A673 (cell line): ENCODE measurements around the gene RIF1. TPM values are rescaled to one million over a fixed set of nuclear protein-coding genes. Genes with fewer than 3 reads are reported as not detected.

Experiments used
- BruUV-seq: library from RNA; stranded (reverse); fragments of 400-500 nt; replicated peaks from 2 replicates; lab custom pipeline; 2021; lab: Mats Ljungman, UMichigan
- CTCF ChIA-PET: fragments of 300-600 bp; sonication (Branson Sonifier 250); formaldehyde crosslinking; loops from one replicate; lab custom pipeline; 2022; ENCODE audit warnings: antibody characterized with exemption; lab: Charles Lee
- POLR2A ChIA-PET: fragments of 300-600 bp; sonication (Branson Sonifier 250); formaldehyde crosslinking; loops from one replicate; lab custom pipeline; 2022; ENCODE audit warnings: antibody characterized with exemption; ENCODE audit not compliant: low non-redundant PET; lab: Charles Lee
- DNase-seq: peaks from one replicate; pipeline ENCODE4 v3.0.0-alpha.2; 2015; ENCODE audit warnings: low spot score
- H3K27ac ChIP-seq: fragments of 200-600 bp; sonication (generic); 2 replicates; pipeline ENCODE4 v1.5.1; 2016; ENCODE audit warnings: mixed run types, low read depth, mild to moderate bottlenecking, mixed read lengths, antibody characterized with exemption, low read length; ENCODE audit not compliant: poor library complexity, severe bottlenecking
- H3K27me3 ChIP-seq: fragments of 200-600 bp; sonication (generic); replicated peaks from 2 replicates; pipeline ENCODE4 v1.6.1; 2017; ENCODE audit warnings: mixed run types, low read depth, mild to moderate bottlenecking, mixed read lengths, antibody characterized with exemption, low read length; ENCODE audit not compliant: insufficient read depth, poor library complexity
- H3K36me3 ChIP-seq: fragments of 200-600 bp; sonication (generic); 2 replicates; pipeline ENCODE4 v1.6.1; 2016; ENCODE audit warnings: mixed run types, mild to moderate bottlenecking, mixed read lengths, antibody characterized with exemption, low read length; ENCODE audit not compliant: insufficient read depth, poor library complexity, severe bottlenecking
- H3K4me1 ChIP-seq: fragments of 200-600 bp; sonication (generic); 2 replicates; pipeline ENCODE4 v1.6.1; 2017; ENCODE audit warnings: mixed run types, mild to moderate bottlenecking, mixed read lengths, antibody characterized with exemption, low read length; ENCODE audit not compliant: insufficient read depth, poor library complexity, severe bottlenecking
- H3K4me3 ChIP-seq: fragments of 200-600 bp; sonication (generic); 2 replicates; pipeline ENCODE4 v1.5.1; 2016; ENCODE audit warnings: low read depth, mixed run types, mild to moderate bottlenecking, mixed read lengths, low read length; ENCODE audit not compliant: poor library complexity, severe bottlenecking
- H3K9me3 ChIP-seq: fragments of 200-600 bp; sonication (generic); 2 replicates; pipeline ENCODE4 v1.6.1; 2016; ENCODE audit warnings: mixed run types, low read depth, mild to moderate bottlenecking, mixed read lengths, antibody characterized with exemption, low read length; ENCODE audit not compliant: poor library complexity, severe bottlenecking
- CTCF ChIP-seq: fragments of 300-800, 200-600 bp; sonication (generic); conservative IDR thresholded peaks from 2 replicates; pipeline ENCODE4 v1.5.1; 2017; ENCODE audit warnings: low read depth, mild to moderate bottlenecking, antibody characterized with exemption, low read length, moderate library complexity, mixed read lengths
- EZH2 ChIP-seq: fragments of 200-600 bp; sonication (generic); IDR thresholded peaks from 2 replicates; pipeline ENCODE4 v1.6.1; 2017; ENCODE audit warnings: borderline replicate concordance, low read depth, mild to moderate bottlenecking, mixed read lengths, antibody characterized with exemption, low read length; ENCODE audit not compliant: poor library complexity, severe bottlenecking
- intact Hi-C: fragments of 100-400 bp; cut with micrococcal nuclease; formaldehyde crosslinking; loops from one replicate; pipeline ENCODE4 v1.10.0; 2022; ENCODE audit not compliant: unreplicated experiment
- total RNA-seq: library from RNA; stranded (reverse); gene quantifications from 2 replicates; pipeline ENCODE4 v1.2.3, GENCODE V29; 2021

Gene RIF1
- total RNA-seq, 1 experiment from 2014 or later, result 111 TPM

- DNase-seq, result no peak
- BruUV-seq, result no TSS peak
- no peaks in the 10 kb centered on the region for H3K27me3 ChIP-seq
- H3K27ac ChIP-seq, result no peak overlapping the region
- ChIA-PET CTCF (no interaction called here), POLR2A (no interaction called here)
- peaks cover 27% of the 10 kb centered on the region for H3K4me1 ChIP-seq
- H3K36me3 ChIP-seq, result peaks cover 27% of the 10 kb centered on the region
- intact Hi-C loops, result no loop called here
- no peak overlapping the region for H3K4me3 ChIP-seq
- no peaks in the 10 kb centered on the region for H3K9me3 ChIP-seq
- no peak for TF ChIP-seq CTCF
- no peak for TF ChIP-seq EZH2
Measured at GRCh38 chr2:151482171-151482725, 72.5 kb downstream of the RIF1 start.

GRCh38 chr2:151483546-151483945 lies 73.8 kb downstream of the RIF1 start:
- DNase-seq, result no peak
- no TSS peak for BruUV-seq
- TF ChIP-seq EZH2, result no peak
- no peak for TF ChIP-seq CTCF

GRCh38 chr2:151484100-151484499 lies 74.4 kb downstream of the RIF1 start:
- H3K36me3 ChIP-seq, result peaks cover 27% of the 10 kb centered on the region
- H3K9me3 ChIP-seq, result no peaks in the 10 kb centered on the region
- ChIA-PET CTCF (no interaction called here), POLR2A (no interaction called here)
- no TSS peak for BruUV-seq
- no peak for DNase-seq
- no peaks in the 10 kb centered on the region for H3K27me3 ChIP-seq
- no peak overlapping the region for H3K27ac ChIP-seq
- TF ChIP-seq EZH2 (no peak), CTCF (no peak)
- intact Hi-C loops, result no loop called here
- peaks cover 12% of the 10 kb centered on the region for H3K4me1 ChIP-seq
- no peak overlapping the region for H3K4me3 ChIP-seq

More at GRCh38 chr2:151483546-151483945, 73.8 kb downstream of the RIF1 start:
- intact Hi-C loops, result no loop called here
- H3K4me3 ChIP-seq, result no peak overlapping the region
- H3K27ac ChIP-seq, result no peak overlapping the region
- H3K36me3 ChIP-seq, result peaks cover 27% of the 10 kb centered on the region
- ChIA-PET POLR2A (no interaction called here), CTCF (no interaction called here)
- no peaks in the 10 kb centered on the region for H3K27me3 ChIP-seq
- H3K9me3 ChIP-seq, result no peaks in the 10 kb centered on the region
- H3K4me1 ChIP-seq, result peaks cover 18% of the 10 kb centered on the region
